Breast epithelium (tissue), 3 donors: ENCODE data around the gene ASIC1.
"Not testable (repeated sequence)": the region's sequence is repeated elsewhere in the genome, so short reads cannot be mapped to it uniquely, and the experiment has no call there.

Source experiments
- POLR2AphosphoS5 ChIP-seq, 3 donors: sonication (generic); formaldehyde crosslinking; IDR thresholded peaks; one replicate each; pipeline ENCODE4 v1.6.1; 2017; ENCODE audit warnings: antibody characterized with exemption in 3 of 3
- TF ChIP-seq, protein P1 (sequence below), 3 donors: fragments of 450-650 bp; IDR thresholded peaks; one replicate each; pipeline ENCODE4 v1.5.1; 2016 to 2017; ENCODE audit warnings: antibody characterized with exemption in 3 of 3, mild to moderate bottlenecking in 3 of 3, moderate library complexity in 3 of 3

DNA sequence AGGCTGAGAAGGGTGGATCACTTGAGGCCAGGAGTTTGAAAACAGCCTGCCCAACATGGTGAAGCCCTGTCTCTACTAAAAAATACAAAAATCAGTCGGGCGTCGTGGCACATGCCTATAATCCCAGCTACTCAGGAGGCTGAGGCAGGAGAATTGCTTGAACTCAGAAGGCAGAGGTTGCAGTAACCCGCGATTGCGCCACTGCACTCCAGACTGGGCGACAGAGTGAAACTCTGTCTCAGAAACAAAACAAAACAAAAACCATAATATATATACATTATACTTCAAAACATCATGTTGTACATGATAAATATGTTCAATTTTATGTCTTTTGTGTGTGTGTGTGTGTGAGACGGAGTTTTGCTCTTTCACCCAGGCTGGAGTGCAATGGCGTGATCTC, 26.9 kb upstream of the ASIC1 start:
- not testable (repeated sequence) for TF ChIP-seq POLR2AphosphoS5 (IDR thresholded peaks at IDR 0.05)
- TF ChIP-seq, protein P1, sequence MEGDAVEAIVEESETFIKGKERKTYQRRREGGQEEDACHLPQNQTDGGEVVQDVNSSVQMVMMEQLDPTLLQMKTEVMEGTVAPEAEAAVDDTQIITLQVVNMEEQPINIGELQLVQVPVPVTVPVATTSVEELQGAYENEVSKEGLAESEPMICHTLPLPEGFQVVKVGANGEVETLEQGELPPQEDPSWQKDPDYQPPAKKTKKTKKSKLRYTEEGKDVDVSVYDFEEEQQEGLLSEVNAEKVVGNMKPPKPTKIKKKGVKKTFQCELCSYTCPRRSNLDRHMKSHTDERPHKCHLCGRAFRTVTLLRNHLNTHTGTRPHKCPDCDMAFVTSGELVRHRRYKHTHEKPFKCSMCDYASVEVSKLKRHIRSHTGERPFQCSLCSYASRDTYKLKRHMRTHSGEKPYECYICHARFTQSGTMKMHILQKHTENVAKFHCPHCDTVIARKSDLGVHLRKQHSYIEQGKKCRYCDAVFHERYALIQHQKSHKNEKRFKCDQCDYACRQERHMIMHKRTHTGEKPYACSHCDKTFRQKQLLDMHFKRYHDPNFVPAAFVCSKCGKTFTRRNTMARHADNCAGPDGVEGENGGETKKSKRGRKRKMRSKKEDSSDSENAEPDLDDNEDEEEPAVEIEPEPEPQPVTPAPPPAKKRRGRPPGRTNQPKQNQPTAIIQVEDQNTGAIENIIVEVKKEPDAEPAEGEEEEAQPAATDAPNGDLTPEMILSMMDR (IDR thresholded peaks at IDR 0.05), result not testable (repeated sequence)
